ENCODE data around the gene EDN1.
"Not testable (repeated sequence)": the region's sequence is repeated elsewhere in the genome, so short reads cannot be mapped to it uniquely, and the experiment has no call there.

EDN1 gene

DNA sequence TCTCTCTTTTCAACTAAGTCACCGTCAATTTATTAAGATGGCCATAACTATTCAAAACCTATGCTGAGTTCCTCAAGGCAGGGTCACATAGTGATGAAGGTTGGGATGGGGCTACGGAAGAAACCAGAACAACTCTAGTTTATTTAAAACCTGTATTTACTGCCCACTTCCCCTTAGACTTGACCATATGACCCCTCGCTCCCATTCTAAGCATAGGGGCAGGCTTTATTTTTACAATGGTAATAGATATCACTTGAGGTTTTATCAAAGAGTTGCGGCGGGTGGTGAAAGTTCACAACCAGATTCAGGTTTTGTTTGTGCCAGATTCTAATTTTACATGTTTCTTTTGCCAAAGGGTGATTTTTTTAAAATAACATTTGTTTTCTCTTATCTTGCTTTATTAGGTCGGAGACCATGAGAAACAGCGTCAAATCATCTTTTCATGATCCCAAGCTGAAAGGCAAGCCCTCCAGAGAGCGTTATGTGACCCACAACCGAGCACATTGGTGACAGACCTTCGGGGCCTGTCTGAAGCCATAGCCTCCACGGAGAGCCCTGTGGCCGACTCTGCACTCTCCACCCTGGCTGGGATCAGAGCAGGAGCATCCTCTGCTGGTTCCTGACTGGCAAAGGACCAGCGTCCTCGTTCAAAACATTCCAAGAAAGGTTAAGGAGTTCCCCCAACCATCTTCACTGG, 5.5 kb downstream of the EDN1 start:
- no peak for DNase-seq

DNA sequence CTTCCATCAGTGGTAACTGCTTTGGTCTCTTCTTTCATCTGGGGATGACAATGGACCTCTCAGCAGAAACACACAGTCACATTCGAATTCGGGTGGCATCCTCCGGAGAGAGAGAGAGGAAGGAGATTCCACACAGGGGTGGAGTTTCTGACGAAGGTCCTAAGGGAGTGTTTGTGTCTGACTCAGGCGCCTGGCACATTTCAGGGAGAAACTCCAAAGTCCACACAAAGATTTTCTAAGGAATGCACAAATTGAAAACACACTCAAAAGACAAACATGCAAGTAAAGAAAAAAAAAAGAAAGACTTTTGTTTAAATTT, 6.1 kb downstream of the EDN1 start:
- DNase-seq = no peak

DNA sequence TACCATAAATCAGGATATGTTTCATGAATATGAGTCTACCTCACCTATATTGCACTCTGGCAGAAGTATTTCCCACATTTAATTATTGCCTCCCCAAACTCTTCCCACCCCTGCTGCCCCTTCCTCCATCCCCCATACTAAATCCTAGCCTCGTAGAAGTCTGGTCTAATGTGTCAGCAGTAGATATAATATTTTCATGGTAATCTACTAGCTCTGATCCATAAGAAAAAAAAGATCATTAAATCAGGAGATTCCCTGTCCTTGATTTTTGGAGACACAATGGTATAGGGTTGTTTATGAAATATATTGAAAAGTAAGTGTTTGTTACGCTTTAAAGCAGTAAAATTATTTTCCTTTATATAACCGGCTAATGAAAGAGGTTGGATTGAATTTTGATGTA, 6.4 kb downstream of the EDN1 start:
- no peak for DNase-seq

DNA sequence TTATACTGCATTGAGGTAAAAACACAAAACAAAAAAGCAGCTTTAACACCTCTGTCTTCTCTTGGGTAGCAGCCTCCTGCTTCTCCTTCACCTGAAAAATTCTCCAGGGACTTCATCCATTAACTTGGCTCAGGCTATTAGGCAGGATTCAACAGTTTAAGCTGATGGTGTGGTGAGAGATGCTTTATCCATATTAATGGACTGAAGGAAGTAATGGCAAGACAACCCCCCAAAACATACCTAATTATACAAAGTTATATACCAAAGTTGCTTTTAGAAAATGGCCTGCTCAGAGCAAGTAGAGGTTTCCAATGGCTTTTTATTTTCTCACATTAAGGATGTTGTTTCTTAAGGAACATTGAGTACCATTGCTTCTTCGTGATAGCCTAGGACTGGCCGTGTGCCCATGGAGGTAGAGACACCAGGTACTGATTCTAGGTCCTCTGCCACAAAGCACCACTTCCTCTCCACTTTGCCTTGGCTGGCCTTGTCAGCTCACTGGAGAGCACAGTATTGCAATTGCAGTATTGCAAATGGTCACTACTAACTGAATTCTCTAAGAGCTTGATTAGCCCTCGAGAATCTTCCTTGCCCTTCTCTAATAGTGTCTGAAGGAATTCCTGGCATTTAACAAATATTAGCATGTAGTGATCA, 7.3 kb downstream of the EDN1 start:
- no peak for DNase-seq

DNA sequence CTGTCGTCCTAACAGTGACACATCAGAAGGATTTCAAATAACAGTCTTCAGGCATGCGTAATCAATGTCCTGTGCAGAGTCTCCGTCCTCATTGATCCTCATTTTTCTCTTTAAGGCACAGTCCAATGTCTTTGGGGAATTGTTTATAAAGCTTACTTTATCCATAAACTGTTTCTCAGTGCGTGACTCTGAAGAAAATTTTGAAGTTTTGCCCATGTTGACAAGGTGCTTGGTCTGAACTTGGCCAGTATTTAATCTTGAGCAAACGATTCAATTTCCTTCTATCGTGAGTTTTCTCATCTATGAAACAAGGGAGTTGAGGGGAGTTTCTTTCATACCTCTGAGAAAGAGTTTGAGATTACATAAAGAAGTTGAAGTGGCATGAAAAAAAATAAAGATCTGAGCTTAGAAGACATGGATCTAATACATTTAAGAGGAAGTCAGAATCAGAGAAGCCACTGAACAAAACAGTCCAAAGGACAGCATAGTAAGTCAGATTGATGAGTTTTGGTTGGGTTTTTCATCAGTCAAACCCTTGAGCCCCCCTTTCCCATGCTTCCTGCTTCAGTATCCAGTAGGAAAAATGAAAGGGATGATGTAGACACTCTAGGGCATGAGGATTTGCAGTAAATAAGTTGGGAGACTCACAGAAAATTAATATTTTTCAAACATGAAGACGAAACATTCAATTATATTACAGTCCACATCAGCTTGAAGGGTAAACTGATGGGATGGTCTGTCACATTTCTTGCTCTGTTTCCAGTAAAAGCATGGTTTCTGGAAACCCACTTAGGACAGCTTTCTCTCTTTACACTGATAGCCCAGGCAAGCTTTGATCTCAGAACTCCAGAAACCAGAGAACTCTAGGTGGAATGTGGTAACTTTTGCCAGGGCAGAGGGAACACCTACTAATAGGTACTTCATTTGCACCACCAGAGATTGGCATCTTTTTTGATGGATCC, 8.1 kb downstream of the EDN1 start:
- DNase-seq = no peak

DNA sequence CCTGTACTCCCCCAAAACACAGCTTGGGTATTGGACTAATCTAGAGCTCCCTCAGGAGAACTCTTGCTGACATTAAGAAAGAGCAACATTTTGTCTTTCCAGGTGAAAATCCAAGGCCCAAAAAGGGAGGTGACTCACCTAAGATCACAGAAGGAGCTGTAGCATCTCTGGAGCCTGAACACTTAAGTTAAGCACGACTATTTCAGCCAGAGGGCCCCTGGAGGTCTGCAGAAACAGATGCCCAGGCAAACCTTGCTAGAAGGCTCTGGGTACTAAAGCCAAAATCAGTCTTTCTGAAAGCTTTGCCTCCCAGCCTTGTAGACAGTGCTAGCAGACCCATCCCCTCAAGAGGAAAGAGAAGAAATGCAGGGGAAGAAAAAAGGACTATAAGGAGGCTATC, 8.8 kb downstream of the EDN1 start:
- no peak for DNase-seq

DNA sequence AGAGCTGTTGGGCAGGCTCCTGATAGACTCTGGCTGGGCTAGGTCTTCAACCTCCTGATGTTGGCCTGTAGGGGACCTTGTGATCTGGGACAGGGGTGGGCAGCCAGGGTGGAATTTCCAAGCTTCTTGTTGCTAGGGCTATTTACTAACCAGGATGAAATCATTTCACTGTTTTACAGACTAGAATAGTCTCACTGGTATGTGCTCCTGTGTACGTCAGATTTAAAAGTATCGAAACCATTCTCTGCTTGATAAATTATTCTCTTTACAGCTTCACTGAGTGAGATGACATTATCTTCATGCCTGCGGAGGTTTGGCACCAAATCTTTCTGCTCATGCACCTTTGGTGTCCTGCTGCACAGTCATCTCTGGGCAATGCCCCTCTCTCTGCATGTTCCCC, 10.9 kb downstream of the EDN1 start:
- no peak for DNase-seq

DNA sequence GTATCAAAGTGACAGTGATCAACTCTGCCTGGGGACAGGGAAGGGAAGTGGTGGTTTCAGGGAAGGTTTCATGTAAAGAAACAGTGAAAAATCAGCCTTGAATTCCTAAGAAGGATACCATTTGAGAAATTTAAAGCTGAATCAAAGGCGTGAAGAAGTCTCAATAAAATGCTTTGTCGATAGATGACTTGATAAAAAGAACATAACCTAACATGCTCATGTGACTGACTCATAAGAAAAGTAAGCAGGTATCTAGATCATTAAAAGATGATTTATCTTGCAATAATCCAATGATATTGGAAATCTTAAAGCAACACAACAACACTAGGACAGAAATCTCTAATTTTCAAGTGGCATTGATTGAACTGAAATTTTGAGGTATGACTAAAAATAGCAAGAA, 14.3 kb downstream of the EDN1 start:
- no peak for DNase-seq

DNA sequence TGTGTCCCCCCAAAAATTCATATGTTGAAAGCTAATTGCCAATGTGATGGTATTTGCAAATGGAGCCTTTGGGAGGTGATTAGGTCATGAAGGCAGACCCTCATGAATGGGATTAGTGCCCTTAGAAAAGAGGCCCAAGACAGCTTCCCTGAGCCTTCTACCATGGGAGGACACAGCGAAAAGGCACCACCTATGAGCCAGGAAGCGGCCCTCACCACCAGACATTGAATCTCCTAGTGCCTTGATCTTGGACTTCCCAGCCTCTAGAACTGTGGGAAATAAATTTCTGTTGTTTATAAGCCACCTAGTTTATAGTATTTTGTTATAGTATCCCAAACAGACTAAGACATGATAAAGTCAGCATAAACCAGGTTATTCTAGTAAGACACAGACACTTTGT, 18.9 kb downstream of the EDN1 start:
- no peak for DNase-seq

DNA sequence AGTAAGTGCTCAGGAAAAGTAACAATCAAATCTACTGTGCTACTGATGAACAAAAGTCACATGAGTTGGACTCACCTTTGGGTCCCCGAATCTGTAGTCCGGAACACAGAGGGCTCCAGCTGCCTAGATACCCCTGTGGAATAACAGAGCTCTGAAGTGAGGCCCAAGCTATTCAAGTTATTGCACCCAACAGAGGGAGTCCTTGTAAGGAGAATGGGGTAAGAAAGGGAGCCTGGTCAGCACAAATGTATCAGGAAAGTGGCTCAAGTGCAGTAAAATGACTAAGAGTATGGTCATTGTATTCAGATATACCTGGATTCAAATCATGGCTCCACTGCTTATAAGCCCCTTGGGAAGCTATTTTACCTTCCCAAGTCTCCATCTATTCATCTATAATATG, 20.9 kb downstream of the EDN1 start:
- DNase-seq = no peak

DNA sequence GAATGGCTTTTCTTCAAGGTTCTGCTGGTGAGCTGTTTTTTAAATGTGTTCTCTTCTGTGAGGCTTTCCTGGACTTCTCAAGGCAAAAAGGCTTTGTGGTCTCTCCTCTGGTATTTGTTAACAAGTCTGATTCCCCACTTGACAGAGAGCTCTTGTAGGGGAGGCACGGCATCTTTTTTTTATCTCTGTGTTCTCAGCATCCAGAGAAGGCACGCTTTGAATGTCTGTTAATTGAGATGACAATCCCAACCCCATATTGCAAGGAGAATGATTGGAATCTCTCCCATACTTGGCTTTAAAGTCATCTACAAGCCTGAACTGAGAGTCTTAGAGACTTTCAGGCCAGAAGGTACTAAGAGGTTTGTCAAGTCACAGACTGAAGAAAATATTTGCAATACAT, 22.6 kb downstream of the EDN1 start:
- DNase-seq = no peak

DNA sequence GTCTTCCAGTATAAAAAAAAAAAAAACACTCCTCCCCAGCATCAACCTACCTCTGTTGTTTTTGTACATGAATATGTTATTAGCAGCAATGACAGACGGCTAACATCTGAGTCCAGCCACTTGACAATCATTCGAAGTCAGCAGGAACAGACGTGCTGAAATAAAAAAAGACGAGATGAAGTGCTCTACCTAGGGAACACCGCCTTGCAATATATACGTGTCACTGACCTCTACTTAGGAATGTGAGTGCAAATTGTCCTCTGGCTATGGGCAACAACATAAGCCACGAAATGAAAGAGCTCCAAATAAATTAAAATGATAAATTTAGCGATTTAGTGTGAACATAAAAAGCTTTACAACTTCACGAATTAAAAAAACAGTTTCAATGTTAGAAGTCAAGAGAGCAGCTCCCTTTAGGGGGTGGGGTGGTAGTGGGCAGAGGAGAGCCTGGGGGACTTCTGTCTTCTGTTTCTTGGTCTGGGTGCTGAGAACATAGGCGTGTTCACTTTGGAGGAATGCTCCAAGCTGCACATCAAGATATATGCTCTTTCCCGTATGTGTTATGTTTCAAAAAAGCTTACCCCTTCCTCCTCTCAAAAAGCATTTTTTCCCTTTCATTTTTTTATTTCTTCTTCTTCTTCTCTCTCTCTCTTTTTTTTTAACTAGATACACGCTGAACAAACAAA, 23.3 kb downstream of the EDN1 start:
- DNase-seq = no peak

DNA sequence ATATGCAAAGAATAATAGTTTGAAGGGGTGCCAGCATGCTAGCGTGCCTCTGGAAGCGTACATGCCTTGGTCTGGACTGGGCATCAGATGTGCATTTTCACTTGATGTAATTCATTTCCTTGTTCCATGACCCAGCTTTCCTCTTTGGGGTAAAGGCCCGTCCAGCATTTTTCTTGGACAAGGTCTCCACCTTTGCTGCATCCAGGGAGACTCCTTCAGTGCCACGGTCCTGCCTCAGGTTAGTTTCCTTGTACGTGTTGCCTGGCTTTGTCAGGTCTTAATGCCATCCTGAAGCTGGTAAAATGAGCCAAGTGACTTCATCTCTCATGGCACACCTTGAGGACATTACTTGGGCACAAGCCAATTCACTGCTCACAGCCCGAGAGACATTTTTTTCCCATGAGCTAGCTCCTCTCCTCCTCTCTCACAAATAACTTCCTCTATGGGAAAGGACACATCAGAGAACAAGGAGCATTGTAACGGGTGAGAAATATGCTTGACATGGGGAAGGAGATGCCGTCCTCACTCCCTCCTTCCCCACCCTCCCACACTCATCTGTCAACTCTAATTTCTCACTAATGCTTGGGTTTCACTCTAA, 23.9 kb downstream of the EDN1 start:
- no peak for DNase-seq

DNA sequence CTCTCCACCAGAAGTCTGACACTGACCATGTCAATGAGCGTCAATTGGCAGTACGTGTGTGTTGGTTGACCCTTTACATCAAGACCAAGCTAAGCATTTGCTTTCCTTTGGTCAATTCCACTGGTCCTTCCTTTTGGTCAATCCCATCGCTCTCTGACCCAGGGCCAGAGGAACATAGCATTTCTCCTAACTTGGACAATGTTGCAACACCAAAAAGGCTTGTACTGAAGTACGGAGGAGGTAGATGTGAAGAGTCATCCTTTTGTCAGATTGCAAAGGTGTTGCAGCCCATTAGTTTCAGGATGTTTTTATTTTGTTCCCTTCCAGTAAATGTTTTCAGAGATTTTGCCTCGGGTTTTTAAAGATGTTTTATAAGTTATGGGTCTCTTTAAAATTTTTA, 24.6 kb downstream of the EDN1 start:
- no peak for DNase-seq

DNA sequence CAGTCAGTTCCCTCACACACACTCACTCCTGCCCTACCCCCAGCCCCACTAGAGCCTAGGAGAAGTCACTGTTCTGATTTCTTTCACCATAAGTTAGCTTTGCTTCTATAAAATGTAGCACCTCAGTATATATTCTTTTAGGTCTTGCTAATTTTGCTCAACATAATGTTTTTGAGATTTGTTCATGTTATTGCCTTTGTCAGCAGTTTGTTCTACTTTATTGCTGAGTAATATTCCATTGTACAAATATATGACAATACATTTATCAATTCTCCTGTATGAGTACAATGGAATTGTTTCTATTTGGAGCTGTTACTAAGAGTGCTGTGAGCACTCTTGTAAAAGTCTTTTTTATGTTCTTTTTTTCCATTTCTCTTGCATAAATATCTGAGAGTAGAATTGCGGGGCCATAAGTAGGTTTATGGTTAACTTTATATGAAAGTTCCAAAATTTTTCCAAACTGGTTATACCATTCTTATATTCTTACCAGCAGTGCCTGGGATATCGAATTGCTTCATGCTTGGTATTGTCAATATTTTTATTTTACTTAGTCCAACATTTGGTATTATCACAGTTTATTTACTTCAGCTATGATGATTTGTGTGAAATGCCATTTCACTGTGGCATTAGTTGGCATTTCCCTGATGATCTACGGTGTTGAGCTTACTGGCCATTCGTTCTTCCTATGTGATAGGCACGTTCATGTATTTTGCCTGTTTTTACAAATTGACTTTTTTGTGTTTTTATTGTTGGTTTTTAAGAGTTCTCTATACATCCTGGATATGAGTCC, 25.3 kb downstream of the EDN1 start:
- no peak for DNase-seq

DNA sequence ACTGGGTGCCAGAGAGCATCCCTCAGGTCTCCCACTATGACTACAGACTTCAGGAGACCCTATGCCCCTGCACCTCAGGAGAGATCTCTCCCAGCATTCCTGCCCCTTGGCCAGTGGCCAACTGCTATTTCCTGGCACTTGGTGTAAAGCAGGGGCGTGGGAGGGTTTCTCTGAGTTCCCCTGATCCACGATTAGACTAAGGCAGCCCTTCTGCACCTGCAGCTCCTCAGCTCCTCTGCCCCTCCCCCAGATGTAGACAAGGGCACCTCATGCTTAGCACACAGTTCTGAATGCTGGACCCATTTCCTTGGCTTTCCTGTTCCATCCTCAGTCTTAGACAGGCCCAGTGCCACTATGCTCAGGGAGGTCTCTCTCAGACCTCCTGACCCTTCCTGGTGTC, 28.6 kb downstream of the EDN1 start:
- no peak for DNase-seq

DNA sequence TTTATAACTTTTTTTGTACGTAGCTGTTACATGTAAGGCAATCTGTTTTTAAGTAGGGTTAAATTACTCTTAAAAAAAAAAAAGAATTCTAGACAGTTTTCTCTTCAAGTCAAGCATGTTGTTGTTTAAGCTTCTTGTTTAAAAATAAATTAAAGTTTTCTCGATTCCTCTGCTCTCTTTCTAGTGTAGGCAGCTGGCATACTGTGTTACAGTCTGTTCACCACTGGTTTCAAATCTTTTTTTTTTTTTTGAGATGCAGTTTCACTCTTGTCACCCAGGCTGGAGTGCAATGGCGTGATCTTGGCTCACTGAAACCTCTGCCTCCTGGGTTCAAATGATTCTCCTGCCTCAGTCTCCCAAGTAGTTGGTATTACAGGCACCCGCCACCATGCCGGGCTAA, 29.9 kb downstream of the EDN1 start:
- DNase-seq = not testable (repeated sequence)

DNA sequence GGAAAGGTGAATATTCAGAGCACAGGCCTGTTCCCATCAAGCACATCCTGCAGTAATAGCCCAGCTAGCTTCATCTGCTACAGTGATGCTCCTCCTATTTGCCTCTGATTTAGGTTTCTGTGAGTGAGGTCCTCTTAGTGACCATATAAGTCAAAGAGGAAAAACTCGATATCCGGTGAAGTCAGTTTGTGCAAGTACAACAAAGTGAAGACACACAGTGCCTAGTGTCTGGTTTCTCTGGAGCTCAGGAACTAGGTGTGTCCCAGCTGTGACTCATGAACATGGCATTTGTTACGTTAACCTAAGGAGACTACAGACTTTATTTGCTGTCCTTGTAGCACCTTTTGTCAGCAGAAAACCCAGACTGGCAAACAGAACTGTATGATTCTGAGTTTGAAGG, 33.9 kb downstream of the EDN1 start:
- no peak for DNase-seq

DNA sequence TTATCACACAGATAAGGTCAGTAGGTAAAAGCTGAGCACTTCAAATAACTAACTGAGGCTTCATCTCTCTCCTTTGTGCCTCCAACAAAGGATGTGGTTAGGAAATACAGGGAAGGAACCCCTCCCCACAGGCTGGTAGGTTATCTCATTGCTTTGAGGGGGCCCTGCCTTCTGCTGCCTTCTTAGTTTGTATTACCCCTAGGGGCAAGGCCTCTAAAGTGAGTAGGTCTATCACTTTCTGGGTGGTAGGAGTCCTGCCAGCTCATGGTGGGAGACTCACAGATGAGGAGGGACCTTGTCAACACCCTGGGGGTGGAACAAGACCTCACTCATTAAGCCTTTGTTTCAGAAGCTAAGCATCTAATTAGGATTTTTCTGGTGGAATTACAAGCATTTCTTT, 34.6 kb downstream of the EDN1 start:
- no peak for DNase-seq

DNA sequence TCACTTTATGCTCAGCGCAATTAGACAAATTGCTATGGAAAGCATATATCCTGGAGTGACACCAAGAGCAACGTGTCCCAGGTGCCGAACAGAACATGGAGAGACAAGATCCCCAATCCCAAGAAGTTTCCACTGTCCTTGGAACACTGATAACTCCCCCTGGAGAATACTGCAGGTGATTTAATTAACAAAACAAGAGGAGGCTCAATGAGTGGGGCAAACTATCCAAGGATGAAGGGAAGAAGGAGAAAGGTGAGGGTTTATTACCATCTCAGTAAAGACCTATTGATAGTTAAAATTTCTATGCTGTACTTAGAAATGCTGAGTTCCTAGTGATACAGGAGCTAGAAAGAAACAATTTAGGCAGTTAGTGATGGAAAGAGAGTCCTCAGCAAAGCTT, 35.7 kb downstream of the EDN1 start:
- no peak for DNase-seq

DNA sequence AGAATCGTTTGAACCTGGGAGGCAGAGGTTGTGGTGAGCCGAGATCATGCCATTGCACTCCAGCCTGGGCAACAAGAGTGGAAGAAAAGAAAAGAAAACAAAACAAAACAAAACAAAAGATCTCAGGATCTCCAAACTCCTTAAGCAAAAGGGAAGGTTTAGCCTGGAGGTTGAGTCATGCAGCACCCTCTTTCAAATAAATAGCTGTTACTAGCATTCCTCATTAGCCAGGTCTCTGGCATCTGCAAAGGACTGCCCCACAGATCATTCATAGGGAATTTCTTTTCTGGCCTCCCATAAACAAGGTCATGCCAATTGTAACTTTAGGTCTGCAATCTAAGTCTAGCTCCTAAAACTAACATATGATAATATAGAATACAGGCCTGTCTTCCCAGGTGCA, 37.2 kb downstream of the EDN1 start:
- no peak for DNase-seq

DNA sequence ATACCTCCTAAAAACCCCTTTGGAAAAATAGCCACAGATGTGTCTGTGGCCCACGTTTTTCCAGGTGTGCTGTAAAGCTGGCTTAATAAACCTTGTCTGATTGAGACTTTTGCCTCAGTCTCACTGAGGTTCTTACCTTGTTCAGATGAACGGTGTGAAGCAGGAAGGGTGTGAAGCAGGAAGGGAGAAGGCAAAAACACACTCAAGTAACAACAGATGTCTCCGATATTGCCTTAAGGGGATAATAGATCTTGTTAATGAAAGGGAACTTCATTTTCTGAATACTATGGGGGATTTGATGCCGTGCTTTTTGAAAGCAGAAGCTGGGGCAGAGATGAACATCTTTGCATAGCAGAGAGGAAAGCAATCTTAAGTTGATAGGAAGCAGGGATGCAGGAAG, 37.8 kb downstream of the EDN1 start:
- DNase-seq = no peak

Measured in NCI-H1436 treated with DMSO at 0.1 percent for 48 hours (cell line).